DOHH2 (cell line): ENCODE measurements around the gene OLFM4.

Experiments used
- H3F3A ChIP-seq: fragments of 200-600 bp; sonication (generic), shearing (Covaris generic); 2 replicates; pipeline ENCODE4 v1.6.0; 2016; ENCODE audit warnings: antibody characterized with exemption, mild to moderate bottlenecking; ENCODE audit not compliant: control insufficient read depth, insufficient read depth
- H3K27ac ChIP-seq: fragments of 200-600 bp; sonication (generic); 2 replicates; pipeline ENCODE4 v1.5.1; 2014; ENCODE audit warnings: low read depth, mild to moderate bottlenecking, low read length, moderate library complexity
- H3K27me3 ChIP-seq: fragments of 200-600 bp; sonication (generic); 2 replicates; pipeline ENCODE4 v1.6.1; 2014; ENCODE audit warnings: mild to moderate bottlenecking, low read length, mixed read lengths; ENCODE audit not compliant: control insufficient read depth
- H3K36me3 ChIP-seq: fragments of 200-600 bp; sonication (generic); 2 replicates; pipeline ENCODE4 v1.6.1; 2014; ENCODE audit warnings: mild to moderate bottlenecking, low read length, moderate library complexity, mixed read lengths; ENCODE audit not compliant: control insufficient read depth
- H3K4me1 ChIP-seq: fragments of 200-600 bp; sonication (generic); 2 replicates; pipeline ENCODE4 v1.6.1; 2014; ENCODE audit warnings: mild to moderate bottlenecking, low read length, mixed read lengths; ENCODE audit not compliant: control insufficient read depth
- H3K4me2 ChIP-seq: fragments of 200-600 bp; sonication (generic); 2 replicates; pipeline ENCODE4 v1.6.0; 2014; ENCODE audit warnings: mild to moderate bottlenecking, low read length, moderate library complexity
- H3K4me3 ChIP-seq: fragments of 200-600 bp; sonication (generic); 2 replicates; pipeline ENCODE4 v1.5.1; 2014; ENCODE audit warnings: mild to moderate bottlenecking, low read length, mixed read lengths
- H3K79me2 ChIP-seq: fragments of 200-600 bp; sonication (generic); 2 replicates; pipeline ENCODE4 v1.6.1; 2014; ENCODE audit warnings: mild to moderate bottlenecking, low read length, mixed read lengths; ENCODE audit not compliant: control insufficient read depth
- H3K9me2 ChIP-seq: fragments of 200-600 bp; sonication (generic); replicated peaks from 2 replicates; pipeline ENCODE4 v1.6.1; 2014; ENCODE audit warnings: mild to moderate bottlenecking, low read length, mixed read lengths; ENCODE audit not compliant: control insufficient read depth
- H3K9me3 ChIP-seq: fragments of 200-600 bp; sonication (generic); 2 replicates; pipeline ENCODE4 v1.6.1; 2014; ENCODE audit warnings: antibody characterized with exemption, low read length, mixed read lengths; ENCODE audit not compliant: control insufficient read depth, insufficient read depth
- H4K20me1 ChIP-seq: fragments of 200-600 bp; sonication (generic); 2 replicates; pipeline ENCODE4 v1.6.0; 2014; ENCODE audit warnings: low read depth, mild to moderate bottlenecking, antibody characterized with exemption, low read length, moderate library complexity; ENCODE audit not compliant: control insufficient read depth, insufficient read depth
- CTCF ChIP-seq: fragments of 200-600 bp; sonication (generic); IDR thresholded peaks from one replicate; pipeline ENCODE4 v1.5.1; 2014; ENCODE audit warnings: antibody characterized with exemption, mild to moderate bottlenecking, low read depth, low read length; ENCODE audit not compliant: poor library complexity, severe bottlenecking
- EZH2phosphoT487 ChIP-seq: fragments of 200-600 bp; sonication (generic); IDR thresholded peaks from 2 replicates; pipeline ENCODE4 v1.6.1; 2017; ENCODE audit warnings: borderline replicate concordance, mild to moderate bottlenecking, antibody characterized with exemption, low read length, moderate library complexity, mixed read lengths

The OLFM4 gene

GRCh38 chr13:53018690-53019647, 9.6 kb upstream of the OLFM4 start:
- Histone ChIP-seq H4K20me1 (no peaks in the 10 kb centered on the region), H3K4me1 (no peaks in the 10 kb centered on the region), H3K4me3 (no peak overlapping the region), H3K9me3 (no peaks in the 10 kb centered on the region), H3K27ac (no peak overlapping the region), H3K36me3 (no peaks in the 10 kb centered on the region), H3K79me2 (no peaks in the 10 kb centered on the region), H3F3A (no peaks in the 10 kb centered on the region), H3K9me2 (no peaks in the 10 kb centered on the region), H3K27me3 (no peaks in the 10 kb centered on the region), H3K4me2 (no peak overlapping the region)
- TF ChIP-seq CTCF (no peak), EZH2phosphoT487 (no peak)

GRCh38 chr13:53020764-53021335, 7.8 kb upstream of the OLFM4 start:
- H4K20me1 ChIP-seq, result no peaks in the 10 kb centered on the region
- H3F3A ChIP-seq, result no peaks in the 10 kb centered on the region
- H3K9me3 ChIP-seq, result no peaks in the 10 kb centered on the region
- TF ChIP-seq CTCF (no peak), EZH2phosphoT487 (no peak)
- H3K9me2 ChIP-seq, result no peaks in the 10 kb centered on the region
- H3K36me3 ChIP-seq, result no peaks in the 10 kb centered on the region
- H3K4me1 ChIP-seq, result no peaks in the 10 kb centered on the region
- H3K27ac ChIP-seq, result no peak overlapping the region
- H3K27me3 ChIP-seq, result no peaks in the 10 kb centered on the region
- no peak overlapping the region for H3K4me3 ChIP-seq
- H3K79me2 ChIP-seq, result no peaks in the 10 kb centered on the region
- no peak overlapping the region for H3K4me2 ChIP-seq

- no peak overlapping the region for H3K27ac ChIP-seq
- no peak for TF ChIP-seq CTCF
- no peak for TF ChIP-seq EZH2phosphoT487
- H4K20me1 ChIP-seq, result no peaks in the 10 kb centered on the region
- no peaks in the 10 kb centered on the region for H3K9me3 ChIP-seq
- no peaks in the 10 kb centered on the region for H3K4me1 ChIP-seq
- H3K79me2 ChIP-seq, result no peaks in the 10 kb centered on the region
- no peaks in the 10 kb centered on the region for H3K36me3 ChIP-seq
- H3F3A ChIP-seq, result no peaks in the 10 kb centered on the region
- no peak overlapping the region for H3K4me3 ChIP-seq
- no peaks in the 10 kb centered on the region for H3K27me3 ChIP-seq
- H3K9me2 ChIP-seq, result no peaks in the 10 kb centered on the region
- no peak overlapping the region for H3K4me2 ChIP-seq
Measured at GRCh38 chr13:53023246-53023645, 5.4 kb upstream of the OLFM4 start.
